GM19238 (cell line): Measurements from ENCODE around the gene AQP5.

ENCODE experiments used
- DNase-seq: peaks from one replicate; pipeline ENCODE4 v3.0.0; 2011; ENCODE audit warnings: low spot score; ENCODE audit not compliant: insufficient read length

AQP5 gene

DNA sequence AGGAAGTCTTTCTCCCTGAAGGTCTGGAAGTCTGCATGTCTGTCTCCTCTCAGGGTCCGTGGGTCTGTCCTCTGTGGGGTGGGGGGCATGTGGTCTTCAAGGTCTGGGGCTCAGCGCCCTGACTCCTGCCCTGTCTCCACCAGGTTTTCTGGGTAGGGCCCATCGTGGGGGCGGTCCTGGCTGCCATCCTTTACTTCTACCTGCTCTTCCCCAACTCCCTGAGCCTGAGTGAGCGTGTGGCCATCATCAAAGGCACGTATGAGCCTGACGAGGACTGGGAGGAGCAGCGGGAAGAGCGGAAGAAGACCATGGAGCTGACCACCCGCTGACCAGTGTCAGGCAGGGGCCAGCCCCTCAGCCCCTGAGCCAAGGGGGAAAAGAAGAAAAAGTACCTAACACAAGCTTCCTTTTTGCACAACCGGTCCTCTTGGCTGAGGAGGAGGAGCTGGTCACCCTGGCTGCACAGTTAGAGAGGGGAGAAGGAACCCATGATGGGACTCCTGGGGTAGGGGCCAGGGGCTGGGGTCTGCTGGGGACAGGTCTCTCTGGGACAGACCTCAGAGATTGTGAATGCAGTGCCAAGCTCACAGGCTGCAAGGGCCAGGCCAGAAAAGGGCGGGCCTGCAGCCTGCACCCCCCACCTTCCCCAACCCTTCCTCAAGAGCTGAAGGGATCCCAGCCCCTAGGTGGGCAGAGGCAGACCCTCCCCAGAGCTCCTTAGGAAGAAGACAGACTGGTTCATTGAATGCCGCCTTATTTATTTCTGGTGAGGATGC lies 3.4 kb downstream of the AQP5 start:
- no peak for DNase-seq

DNA sequence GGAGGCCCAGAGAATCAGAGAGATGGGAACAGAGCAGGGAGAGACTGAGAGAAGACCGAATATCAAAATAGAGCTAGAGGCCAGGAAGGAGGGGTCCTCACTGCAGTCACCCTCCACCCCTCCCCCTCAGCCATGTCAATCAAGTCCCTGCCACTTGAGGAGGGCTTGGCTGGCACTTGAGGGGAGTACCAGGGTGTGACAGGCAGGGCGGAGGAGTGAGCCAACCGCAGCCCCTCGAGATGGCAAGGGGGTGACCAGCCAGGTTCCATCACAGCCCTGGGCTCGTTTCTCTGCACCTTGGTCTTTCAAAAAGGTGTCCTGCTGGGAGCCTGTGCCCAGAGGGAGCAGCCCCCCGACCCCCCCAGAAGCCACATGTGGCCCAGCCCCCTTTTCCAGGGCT lies 4.2 kb downstream of the AQP5 start:
- no peak for DNase-seq

- DNase-seq: no peak
These were observed 4.9 kb downstream of the AQP5 start for GRCh38 chr12:49966511-49967041.

- peak; percentile 90 for DNase-seq
These were observed 5.5 kb downstream of the AQP5 start for GRCh38 chr12:49967042-49967776.

DNA sequence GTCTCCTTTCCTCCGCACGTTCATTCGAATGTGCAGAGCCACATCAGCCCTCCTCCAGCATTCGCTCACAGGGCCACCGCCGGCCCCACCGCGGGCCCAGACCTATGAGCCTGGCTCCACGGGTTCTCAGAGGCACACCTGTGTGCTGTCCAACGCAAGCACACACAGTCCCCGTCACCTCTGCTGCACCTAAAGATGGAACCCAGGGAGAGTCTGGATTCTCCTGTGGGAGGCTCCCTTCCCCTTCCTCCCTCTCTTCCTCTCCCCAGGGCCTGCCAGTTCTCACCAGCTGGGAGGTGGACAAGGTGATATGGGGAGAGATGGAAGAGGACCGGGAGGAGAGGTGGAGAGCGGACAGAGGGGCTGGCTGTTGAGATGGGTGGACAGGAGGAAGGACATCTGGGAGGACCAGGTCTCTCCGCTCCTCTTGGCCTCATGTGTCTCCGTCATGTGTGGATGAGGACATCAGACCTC lies 6.1 kb downstream of the AQP5 start:
- no peak for DNase-seq

- no peak for DNase-seq
These were observed 6.8 kb downstream of the AQP5 start for GRCh38 chr12:49968471-49968870.

DNA sequence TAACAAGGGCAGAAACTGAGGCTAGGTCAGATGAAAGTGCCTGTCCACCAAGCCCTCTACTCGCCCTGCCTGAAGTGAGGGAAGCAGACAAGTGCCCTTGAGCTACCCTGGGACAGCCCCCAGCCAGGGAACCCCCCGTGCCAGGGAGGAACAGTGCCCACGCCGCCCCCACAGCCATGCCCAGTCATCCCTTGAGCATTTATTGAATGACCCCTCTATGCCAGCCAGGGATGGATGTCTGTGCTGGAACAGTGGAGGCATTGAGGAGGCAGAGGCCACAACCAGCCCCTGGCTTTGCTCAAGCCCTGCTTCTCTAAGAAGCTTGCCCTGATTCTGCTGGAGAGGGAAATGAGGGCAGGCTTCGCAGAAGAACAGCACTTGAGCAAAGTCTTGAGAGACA lies 7.4 kb downstream of the AQP5 start:
- no peak for DNase-seq

DNA sequence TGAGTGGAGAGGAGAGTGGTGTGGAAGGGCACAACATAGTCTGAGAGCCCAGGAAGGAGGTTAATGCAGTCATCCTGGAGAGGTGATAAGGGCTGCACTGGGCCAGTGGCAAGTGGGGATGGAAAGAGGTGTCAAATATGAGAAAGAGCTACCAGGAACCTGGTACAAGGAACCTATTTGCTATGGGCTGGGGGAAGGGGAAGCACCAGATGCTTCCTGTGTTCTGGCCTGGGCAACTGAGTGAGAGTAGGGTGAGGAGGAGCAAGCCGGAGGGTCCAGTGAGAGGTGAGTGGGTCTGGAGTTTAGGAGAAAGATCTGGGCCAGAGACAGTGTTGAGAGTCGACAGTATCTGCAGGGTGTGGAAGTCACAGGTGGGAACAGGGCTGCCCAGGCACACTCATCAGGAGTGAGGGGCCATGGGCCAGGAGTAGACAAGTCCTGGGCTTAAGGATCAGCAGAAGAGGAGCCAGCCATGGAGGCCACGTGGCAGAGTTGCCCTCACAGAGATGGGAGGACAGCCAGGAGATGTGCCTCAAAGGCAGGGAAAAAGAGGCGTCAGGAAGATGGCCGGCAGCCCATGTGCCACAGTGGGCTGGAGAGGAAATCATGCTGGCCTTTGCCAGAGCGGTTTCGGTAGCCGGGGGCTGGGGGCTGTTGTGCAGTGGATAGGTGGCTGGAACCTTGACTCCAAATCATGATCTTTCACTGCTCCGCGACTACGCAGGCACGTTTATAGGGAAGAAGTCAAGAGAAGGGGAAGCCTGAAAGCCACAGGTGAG lies 8.2 kb downstream of the AQP5 start:
- no peak for DNase-seq

- DNase-seq: no peak
These were observed 9.0 kb downstream of the AQP5 start for GRCh38 chr12:49970658-49971057.

GRCh38 chr12:49971141-49971540 lies 9.5 kb downstream of the AQP5 start:
- no peak for DNase-seq

DNA sequence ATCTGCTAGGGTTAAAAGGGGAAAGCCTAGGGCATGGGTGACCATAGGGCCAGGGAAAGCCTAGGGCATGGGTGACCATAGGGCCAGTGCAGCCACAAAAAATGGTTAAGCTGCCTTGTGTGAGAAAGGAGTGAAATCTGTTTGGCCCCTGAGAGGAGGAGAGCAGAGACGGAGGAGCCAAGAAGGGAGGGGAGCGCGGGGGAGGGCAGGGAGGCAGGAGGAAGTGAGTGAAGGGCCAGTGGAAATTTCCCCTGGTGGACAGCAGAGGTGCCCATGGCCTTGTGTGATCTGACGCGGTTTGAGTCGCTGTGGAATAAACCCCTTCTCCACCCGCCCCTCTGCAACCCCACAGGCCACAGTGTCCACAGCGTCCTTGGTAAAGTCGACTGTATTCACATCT lies 10.5 kb downstream of the AQP5 start:
- DNase-seq: no peak

GRCh38 chr12:49972641-49973360 lies 11.1 kb downstream of the AQP5 start, which contains the start of gene AQP6:
AQP6 (plus strand) TSS chr12:49972947; CDS start chr12:49973174, 227 bp downstream.
- DNase-seq: no peak

DNA sequence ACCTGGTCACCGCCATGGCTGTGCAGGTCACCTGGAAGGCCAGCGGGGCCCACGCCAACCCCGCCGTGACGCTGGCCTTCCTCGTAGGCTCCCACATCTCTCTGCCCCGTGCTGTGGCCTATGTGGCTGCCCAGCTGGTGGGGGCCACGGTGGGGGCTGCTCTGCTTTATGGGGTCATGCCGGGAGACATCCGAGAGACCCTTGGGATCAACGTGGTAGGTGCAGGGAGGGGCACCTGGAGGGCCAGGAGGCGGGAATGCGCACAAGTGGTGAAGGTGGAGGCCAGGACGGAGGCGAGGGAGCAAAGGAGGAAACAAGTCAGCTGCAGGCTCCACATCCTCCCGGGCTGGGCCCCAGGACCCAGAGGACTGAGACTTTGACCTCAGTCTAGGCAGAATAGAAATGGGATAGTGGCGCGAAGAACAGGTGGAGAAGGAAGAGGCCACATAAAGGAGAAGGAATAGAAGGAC lies 11.7 kb downstream of the AQP5 start:
- DNase-seq: no peak

- no peak for DNase-seq
These were observed 12.6 kb downstream of the AQP5 start for GRCh38 chr12:49974231-49974675.

DNA sequence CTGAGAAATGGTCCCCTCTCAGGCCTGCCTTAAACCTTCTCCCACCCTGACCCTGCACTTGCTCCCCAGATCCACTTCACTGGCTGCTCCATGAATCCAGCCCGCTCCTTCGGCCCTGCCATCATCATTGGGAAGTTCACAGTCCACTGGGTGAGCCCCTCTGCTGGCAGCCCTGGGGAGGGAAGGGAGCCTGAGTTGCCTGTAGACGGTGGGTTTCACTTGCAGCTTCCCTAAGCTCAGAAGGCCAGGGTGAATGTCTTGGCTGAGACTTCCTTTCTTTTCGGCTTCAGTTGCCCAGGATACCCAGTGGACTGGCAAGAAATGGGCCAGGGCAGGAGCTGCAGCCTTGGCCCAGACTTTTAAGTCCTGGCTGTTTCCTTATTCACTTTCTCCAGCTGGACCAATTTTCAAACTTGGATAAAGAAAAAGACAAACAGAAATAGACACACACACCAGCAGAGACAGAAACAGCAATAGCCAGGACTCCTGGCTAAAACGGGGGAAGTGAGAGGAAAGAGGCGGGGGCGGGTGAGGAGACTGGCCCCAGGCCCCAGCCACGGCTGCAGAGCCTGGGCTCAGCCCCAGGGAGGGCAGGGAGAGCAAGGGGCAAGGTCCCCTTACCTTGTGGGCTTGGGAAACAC lies 13.1 kb downstream of the AQP5 start:
- no peak for DNase-seq

GRCh38 chr12:49975318-49975761 lies 13.7 kb downstream of the AQP5 start:
- no peak for DNase-seq

- DNase-seq: no peak
These were observed 14.9 kb downstream of the AQP5 start for GRCh38 chr12:49976557-49976956.

DNA sequence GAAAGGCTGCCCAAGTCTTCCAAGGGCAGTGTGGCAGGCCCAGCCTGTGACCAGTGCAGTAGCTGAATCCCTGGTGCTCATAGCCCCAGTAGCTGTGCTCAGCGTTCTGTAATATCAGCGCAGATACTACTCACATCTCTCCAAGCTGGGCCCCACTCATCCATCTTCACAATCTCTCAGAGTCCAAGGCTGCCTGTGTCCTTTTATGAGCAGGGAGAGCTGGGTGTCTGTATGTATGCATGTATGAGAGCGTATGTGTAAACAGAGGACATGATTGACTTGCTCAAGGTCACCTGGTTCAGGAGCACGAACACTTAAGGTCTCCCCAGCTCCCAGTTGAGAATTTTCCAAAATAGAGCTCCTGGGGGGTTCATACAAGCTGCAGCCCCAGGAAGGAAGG lies 16.5 kb downstream of the AQP5 start:
- DNase-seq: no peak

DNA sequence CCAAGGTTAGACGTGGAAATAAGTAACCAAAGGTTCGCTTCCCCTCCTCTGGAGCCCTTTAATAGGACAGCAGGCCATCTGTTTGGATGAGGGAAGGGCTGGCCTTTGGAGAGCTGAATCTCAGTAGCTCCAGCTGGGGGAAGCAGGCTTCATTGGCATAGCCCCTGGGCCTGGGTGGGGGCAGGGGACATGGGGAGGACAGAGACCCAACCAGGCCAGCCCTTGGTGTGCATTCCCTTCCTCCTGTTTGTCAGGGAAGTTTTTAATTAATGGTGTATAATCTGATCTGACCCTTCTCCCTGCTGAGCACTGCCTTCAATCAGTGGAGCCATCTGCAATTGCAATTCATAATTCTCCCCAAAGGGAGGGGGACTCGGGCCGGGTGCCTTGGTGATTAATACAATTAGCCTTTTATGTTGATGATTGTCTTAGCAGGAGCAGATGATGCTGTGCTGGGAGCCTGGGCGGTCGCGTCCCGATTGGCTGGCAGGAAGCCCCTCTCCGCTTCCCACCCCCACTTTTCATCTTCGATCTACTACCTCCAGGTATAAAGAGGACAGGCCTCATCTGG lies 17.4 kb downstream of the AQP5 start:
- DNase-seq: no peak

GRCh38 chr12:49979791-49980190 lies 18.1 kb downstream of the AQP5 start:
- no peak for DNase-seq
